Neuron (in vitro differentiated cells): ENCODE data around the gene AOPEP.
"Not testable (repeated sequence)": the region's sequence is repeated elsewhere in the genome, so short reads cannot be mapped to it uniquely, and the experiment has no call there.

ENCODE experiments used
- H2AFZ ChIP-seq: one replicate; pipeline ENCODE4 v1.6.1; 2013; ENCODE audit warnings: low read depth, mild to moderate bottlenecking, inconsistent platforms, low read length, moderate library complexity
- H3K27me3 ChIP-seq: one replicate; pipeline ENCODE4 v1.6.1; 2013; ENCODE audit warnings: low read length; ENCODE audit not compliant: insufficient read depth
- H3K36me3 ChIP-seq: one replicate; pipeline ENCODE4 v1.6.1; 2013; ENCODE audit warnings: low read length; ENCODE audit not compliant: insufficient read depth
- H3K4me1 ChIP-seq: one replicate; pipeline ENCODE4 v1.6.1; 2013; ENCODE audit warnings: low read length; ENCODE audit not compliant: insufficient read depth
- H3K4me3 ChIP-seq: 2 replicates; pipeline ENCODE4 v1.5.1; 2013; ENCODE audit warnings: mild to moderate bottlenecking, low read length, moderate library complexity
- H3K9me3 ChIP-seq: one replicate; pipeline ENCODE4 v1.6.1; 2013; ENCODE audit warnings: low read length

The AOPEP gene

DNA sequence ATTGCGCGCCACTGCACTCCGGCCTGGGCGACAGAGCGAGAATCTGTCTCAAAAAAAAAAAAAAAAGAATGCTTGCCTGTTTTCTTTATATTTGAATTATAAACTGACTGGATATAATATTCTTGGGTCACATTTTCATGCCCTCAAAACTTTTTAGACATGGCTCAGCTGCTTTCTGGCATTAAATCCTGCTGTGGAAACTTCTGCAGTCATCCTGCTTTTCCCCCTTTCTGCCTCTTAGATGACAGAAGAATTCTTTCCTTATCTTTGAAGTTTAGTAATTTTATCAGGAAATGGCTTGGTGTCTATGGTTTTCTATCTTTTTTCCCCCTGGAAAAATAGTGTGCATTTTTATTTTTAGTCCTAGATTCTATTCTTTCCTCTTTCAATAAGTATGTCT, 234.5 kb downstream of the AOPEP start:
- Histone ChIP-seq H3K9me3 (no peaks in the 10 kb centered on the region), H2AFZ (no peak overlapping the region), H3K4me1 (no peaks in the 10 kb centered on the region), H3K27me3 (no peaks in the 10 kb centered on the region), H3K36me3 (peaks cover 12% of the 10 kb centered on the region), H3K4me3 (no peak overlapping the region)

DNA sequence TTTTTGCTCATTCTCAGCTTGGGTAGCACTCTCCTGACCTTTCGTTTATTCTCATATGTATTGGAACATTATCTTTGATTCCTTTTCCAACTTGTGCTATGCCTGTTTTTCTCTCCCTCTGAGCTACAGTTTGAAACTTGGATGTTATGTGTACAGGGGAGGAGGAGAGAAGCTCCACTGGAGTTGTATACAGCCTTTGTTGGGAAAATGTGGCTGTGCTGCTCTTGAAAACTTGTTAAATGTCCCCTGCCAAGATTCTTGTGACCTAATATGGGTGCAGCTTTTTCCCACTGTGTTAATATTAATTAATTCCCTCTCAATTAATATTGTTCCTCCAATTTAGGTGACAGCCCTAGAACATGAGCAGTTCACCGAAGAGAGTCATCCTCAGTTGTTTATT, 235.4 kb downstream of the AOPEP start:
- Histone ChIP-seq H3K9me3 (no peaks in the 10 kb centered on the region), H3K4me1 (no peaks in the 10 kb centered on the region), H3K27me3 (no peaks in the 10 kb centered on the region), H2AFZ (no peak overlapping the region), H3K4me3 (no peak overlapping the region), H3K36me3 (peaks cover 6% of the 10 kb centered on the region)

DNA sequence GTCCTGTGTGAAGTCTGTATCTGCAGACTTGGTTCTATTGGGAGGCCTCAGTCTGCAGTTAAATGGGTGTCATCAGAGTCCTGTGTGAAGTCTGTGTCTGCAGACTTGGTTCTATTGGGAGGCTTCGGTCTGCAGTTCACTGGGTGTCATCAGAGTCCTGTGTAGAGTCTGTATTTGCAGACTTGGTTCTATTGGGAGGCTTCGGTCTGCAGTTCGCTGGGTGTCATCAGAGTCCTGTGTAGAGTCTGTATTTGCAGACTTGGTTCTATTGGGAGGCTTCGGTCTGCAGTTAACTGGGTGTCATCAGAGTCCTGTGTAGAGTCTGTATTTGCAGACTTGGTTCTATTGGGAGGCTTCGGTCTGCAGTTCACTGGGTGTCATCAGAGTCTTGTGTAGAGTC, 239.1 kb downstream of the AOPEP start:
- not testable (repeated sequence) for H3K9me3 ChIP-seq, H3K27me3 ChIP-seq, H3K36me3 ChIP-seq, H3K4me3 ChIP-seq, H2AFZ ChIP-seq, H3K4me1 ChIP-seq

DNA sequence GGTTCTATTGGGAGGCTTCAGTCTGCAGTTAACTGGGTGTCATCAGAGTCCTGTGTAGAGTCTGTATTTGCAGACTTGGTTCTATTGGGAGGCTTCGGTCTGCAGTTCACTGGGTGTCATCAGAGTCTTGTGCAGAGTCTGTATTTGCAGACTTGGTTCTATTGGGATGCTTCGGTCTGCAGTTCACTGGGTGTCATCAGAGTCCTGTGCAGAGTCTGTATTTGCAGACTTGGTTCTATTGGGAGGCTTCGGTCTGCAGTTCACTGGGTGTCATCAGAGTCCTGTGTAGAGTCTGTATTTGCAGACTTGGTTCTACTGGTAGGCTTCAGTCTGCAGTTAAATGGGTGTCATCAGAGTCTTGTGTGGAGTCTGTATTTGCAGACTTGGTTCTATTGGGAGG, 239.5 kb downstream of the AOPEP start:
- H3K36me3 ChIP-seq, H2AFZ ChIP-seq, H3K4me3 ChIP-seq, H3K27me3 ChIP-seq, H3K9me3 ChIP-seq, H3K4me1 ChIP-seq: not testable (repeated sequence)

DNA sequence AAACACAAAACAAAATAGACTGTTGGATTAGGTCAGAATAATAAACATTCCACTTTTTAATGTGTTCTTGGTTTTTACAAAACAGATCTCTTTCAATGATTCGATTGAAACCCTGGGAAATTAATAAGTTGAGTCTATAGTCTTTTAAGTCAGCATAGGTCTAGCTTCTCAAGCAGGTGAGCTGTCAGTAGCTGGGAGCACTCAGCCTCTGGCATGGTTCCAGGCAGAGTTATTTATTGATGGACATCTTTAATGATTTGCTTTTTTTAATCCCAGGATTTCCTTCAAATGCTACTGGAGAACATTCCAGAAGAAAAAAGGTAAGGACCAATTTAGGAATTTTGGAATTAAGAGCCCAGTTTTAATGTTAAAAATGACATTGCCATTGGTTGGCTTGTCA, 241.0 kb downstream of the AOPEP start:
- Histone ChIP-seq H3K27me3 (no peaks in the 10 kb centered on the region), H2AFZ (no peak overlapping the region), H3K4me3 (no peak overlapping the region), H3K9me3 (no peaks in the 10 kb centered on the region), H3K4me1 (peaks cover 7% of the 10 kb centered on the region), H3K36me3 (peaks cover 10% of the 10 kb centered on the region)

DNA sequence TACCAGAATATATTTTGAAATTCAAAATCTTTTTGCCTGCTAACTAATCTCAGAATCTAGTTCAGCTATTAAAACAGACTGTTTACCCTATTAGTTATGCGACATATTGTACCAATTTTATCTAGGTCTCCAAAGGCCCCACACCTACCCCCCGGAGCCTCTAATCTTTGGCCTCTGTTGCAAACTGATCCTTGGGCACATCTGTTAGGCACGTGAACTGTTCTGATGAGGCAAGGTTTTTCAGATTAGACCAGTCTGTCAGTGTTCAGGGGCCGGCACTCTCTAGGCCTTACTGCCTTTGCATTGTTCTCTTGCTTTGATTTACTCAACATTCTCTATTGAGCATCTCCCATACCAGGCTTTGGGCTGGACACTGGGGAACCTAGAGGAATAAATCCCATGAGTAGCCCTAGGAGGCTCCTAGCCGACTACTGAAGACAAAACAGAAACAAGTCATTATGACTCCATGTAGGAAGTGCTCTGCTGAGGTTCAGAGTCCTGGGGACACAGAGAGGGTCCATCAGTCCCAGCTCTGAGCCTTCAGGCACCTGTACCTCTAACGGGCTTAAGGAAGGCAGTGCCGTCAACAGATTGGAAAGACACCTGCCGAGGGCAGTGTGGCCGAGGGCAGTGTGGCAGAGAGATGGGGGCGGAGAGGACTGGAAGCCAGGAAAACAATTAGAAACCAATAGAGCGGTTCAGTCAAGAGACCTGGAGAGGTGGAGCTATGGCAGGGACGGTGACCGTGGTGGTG, 245.1 kb downstream of the AOPEP start:
- Histone ChIP-seq H3K9me3 (no peaks in the 10 kb centered on the region), H3K27me3 (no peaks in the 10 kb centered on the region), H3K36me3 (peaks cover 4% of the 10 kb centered on the region), H3K4me1 (peaks cover 7% of the 10 kb centered on the region), H3K4me3 (no peak overlapping the region), H2AFZ (no peak overlapping the region)

DNA sequence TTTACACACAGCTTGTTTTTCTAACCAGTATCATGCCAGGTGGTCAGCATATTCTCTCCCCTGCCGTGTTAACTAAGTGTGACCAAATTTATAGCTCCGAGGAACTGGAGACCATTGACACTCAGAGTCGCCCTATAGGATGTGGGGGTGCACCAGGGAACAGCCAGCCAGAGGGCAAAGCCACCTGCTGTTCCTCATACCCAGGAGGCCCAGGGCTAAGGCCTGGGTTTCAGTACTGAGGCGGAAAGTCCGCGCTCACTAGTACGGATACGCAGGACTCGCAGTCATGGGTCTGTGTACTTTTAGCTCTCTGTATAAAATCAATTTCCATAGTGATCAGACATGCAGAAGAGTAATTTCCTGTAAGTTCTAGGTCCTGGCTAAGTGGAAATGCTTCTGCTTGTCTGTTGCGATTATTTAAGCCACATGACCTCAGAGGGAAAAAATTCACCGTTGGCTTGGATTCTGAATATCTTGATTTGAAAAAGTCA, 247.0 kb downstream of the AOPEP start:
- H3K4me3 ChIP-seq: no peak overlapping the region

DNA sequence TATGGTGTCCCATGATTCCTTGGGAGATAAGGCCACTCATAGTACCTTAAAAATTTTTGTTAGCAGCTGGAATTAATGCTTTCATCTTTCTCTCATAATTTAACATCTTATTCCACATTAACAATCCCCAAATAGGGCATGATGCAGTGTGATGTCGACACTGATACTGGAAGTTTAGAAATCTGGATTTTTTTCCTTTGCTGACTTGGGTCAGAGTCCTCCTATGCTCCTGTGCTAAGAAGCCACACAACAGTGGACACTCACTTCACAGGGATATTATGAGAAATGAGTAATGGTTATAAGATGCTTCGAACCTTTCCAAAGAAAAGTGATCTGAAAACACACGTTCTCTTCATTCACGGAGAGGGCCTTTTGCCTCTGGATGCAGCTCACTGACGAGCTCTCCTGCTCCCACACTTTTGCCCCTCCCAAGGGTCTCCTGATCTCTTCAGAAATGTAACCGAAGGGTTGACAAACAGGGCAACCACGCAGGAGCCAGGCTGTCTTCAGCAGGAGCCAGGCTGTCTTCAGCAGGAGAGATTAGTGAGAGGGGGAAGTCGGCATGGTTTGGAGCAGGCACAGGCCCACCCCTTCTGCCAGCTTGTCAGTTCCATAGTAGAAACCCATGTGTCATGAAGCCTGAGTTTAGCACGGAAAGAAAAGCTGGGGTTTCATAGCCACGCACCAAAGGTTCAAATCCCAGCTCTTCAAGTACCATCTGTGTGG, 247.8 kb downstream of the AOPEP start:
- no peaks in the 10 kb centered on the region for H3K27me3 ChIP-seq
- no peaks in the 10 kb centered on the region for H3K36me3 ChIP-seq
- H3K9me3 ChIP-seq: peaks cover 2% of the 10 kb centered on the region
- H2AFZ ChIP-seq: no peak overlapping the region
- no peak overlapping the region for H3K4me3 ChIP-seq
- peaks cover 7% of the 10 kb centered on the region for H3K4me1 ChIP-seq

More for the DNA sequence above, 247.0 kb downstream of the AOPEP start:
- Histone ChIP-seq H3K36me3 (no peaks in the 10 kb centered on the region), H3K27me3 (no peaks in the 10 kb centered on the region), H2AFZ (no peak overlapping the region), H3K4me1 (peaks cover 7% of the 10 kb centered on the region), H3K9me3 (no peaks in the 10 kb centered on the region)

DNA sequence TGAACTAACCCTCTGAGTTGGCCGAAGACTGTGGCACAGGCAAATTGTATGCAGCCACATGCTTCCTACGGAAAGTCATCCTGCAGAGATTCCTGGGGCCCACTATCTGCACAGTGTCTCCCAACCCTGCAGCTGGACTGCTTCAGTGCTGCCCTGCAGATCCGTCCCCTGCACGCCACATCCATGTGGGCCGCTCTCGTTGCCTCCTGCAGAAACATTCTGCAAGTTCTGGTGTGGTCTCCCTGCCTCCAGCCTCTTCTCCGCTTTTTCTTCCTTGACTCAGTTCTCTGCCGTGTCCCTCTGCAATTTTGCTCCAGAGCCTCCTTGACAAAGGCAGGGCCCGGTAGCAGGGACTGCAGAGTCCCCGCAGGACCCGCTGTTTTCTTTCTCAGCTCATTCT, 249.0 kb downstream of the AOPEP start:
- Histone ChIP-seq H3K27me3 (no peaks in the 10 kb centered on the region), H2AFZ (no peak overlapping the region), H3K4me1 (peaks cover 12% of the 10 kb centered on the region), H3K9me3 (peaks cover 2% of the 10 kb centered on the region), H3K4me3 (no peak overlapping the region), H3K36me3 (no peaks in the 10 kb centered on the region)

DNA sequence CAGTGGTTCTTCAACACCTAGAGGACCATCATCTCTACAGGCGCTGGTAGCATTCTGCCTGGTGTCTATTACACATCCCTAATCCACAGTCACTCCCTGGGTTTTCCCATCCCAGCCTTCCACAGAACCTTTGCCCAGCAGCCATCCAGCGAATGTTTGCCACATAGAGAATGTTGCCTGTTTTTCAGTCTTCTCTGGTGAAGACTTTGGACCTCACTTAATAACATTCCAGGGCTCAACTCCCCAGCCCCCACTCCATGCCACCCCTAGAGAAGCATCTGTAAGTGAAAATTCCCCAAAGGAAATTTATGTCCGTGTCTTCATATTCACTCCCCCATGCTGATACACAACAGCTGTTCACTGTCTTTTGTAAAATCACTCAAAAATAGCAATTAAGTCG, 249.6 kb downstream of the AOPEP start:
- peaks cover 13% of the 10 kb centered on the region for H3K4me1 ChIP-seq
- no peak overlapping the region for H3K4me3 ChIP-seq
- no peak overlapping the region for H2AFZ ChIP-seq
- peaks cover 2% of the 10 kb centered on the region for H3K9me3 ChIP-seq
- H3K36me3 ChIP-seq: no peaks in the 10 kb centered on the region
- H3K27me3 ChIP-seq: no peaks in the 10 kb centered on the region

DNA sequence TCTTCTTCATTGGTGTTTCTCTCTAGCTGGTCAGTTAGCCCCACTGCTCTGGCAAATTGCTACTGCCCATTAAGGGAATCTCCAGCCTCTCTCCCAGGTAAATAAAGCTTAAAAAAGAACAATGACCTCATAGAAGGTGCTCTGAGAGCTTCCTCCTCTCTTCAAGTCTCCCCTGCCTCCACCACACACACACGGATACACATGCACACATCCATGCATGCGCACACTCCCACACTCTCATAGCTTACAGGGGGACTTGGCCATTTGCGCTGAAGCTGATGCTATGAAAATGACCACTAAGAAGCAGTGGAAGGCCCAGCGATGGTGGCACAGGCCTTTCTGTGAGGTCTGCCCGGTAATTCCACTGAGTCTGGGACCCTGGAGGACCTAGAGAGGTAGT, 250.9 kb downstream of the AOPEP start:
- Histone ChIP-seq H3K4me1 (peaks cover 22% of the 10 kb centered on the region), H3K27me3 (no peaks in the 10 kb centered on the region), H3K4me3 (no peak overlapping the region), H3K36me3 (no peaks in the 10 kb centered on the region), H2AFZ (no peak overlapping the region), H3K9me3 (peaks cover 2% of the 10 kb centered on the region)

DNA sequence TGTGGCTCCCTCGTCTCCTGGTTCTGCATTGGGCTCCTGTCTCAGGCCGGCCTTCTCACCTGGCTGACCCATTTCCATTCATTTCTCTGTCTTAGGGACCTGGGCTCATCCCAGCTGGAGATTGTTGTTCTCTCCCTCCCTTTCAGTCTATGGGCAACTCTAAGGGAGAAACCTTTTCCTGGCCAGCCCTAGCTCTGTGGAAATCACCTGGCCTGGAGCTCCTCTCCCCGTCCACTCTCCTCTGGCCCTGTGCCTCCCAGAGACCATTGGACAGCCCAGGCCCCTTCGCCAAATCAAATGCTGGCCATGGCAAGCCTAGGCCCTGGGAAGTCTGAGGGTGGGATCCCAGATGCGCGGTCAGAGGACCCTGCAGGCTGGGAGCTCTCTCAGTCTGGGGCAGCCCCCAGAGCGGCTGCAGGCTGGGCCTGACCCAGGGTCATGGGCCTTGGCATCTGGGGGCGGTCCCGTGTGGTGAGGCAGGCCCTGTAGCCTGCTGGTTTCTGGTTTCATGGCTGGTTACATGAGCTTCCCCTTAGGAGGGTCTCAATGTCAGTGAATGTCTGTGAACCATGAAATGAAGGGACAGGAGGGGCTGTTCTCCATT, 253.5 kb downstream of the AOPEP start:
- peaks cover 22% of the 10 kb centered on the region for H3K4me1 ChIP-seq
- peaks cover 2% of the 10 kb centered on the region for H3K9me3 ChIP-seq
- no peak overlapping the region for H3K4me3 ChIP-seq
- no peaks in the 10 kb centered on the region for H3K27me3 ChIP-seq
- no peaks in the 10 kb centered on the region for H3K36me3 ChIP-seq
- H2AFZ ChIP-seq: no peak overlapping the region

DNA sequence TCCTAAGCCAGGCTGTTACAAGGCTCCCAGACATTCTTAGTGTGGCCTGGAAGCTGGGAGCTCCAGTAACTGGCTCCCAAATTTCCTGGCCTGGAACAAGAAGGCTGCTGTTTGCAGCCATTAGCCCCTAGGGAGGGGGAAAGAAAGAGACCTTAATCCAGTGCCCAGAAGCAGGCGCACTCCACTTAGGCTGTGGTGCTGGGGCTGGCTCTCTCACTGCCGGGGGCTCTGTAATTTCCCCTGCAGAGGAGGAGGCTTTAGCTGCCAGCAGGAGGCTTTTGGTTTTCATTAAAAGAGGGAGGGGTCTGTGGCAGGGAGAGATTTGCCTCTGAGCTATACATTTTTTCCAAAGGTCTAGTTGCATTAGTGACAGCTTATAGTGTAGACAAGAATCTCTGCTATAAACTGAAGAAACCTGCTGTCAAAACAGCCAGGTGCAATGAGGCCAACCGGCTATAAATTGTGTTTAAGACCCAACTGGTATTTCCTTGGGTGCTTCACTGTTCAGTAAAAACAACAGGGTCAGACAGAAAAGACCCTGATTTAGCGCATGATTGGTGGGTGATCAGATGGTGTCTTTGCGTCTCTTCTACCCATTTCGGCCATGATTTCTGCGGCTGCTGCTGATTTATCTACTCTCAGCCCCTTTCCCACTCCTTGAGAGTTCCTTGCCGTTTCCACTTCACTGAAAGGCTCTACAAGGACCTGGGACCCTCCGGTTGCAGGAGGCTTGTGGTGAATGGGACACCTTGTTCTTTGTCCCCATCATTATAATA, 254.6 kb downstream of the AOPEP start:
- peaks cover 2% of the 10 kb centered on the region for H3K9me3 ChIP-seq
- H3K4me3 ChIP-seq: no peak overlapping the region
- no peaks in the 10 kb centered on the region for H3K36me3 ChIP-seq
- H3K27me3 ChIP-seq: no peaks in the 10 kb centered on the region
- no peak overlapping the region for H2AFZ ChIP-seq
- peaks cover 22% of the 10 kb centered on the region for H3K4me1 ChIP-seq
